ENCODE results near the gene TSPAN12. TPM values are rescaled to one million over a fixed set of nuclear protein-coding genes. Genes with fewer than 3 reads are reported as not detected.

TSPAN12 gene
- polyA plus RNA-seq, 3 donors: 5.3 to 9.2 (median 8.0) TPM

DNA sequence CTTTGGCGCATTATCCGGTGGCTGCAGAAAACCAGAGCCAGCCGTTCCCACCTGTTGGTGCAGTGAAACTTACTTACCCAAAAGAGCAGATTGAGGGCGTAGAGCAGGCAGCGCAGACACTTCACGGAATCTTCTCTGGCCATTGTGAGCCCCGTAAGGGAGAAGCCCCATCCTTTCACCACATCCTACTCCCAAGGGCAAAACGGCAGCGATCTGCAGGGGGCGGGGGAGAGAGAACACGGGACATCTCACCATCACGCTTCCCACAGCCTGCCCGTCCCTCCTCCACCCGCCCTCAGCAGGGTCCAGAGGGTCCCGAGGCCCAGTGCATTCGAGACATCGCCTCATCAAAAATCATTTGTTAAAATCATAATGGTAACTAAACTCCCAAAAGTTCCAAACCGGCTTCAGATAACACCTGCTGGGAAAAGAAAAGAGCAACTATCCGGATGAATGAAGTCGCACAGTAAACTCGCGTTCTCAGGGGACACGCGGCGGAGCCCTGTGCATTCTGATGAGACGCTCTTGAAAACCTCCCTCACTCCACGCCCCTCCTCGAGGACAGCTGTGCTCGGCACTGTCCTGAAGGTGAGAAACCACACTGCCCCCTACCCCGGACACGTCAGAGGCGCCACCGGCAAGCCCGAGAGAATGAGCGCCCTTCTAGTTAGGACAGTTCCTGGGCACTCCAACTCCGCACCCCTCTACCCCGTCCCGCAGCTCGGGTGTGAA lies 1.2 kb downstream of the TSPAN12 start:
- 3 to 4% (median 4%) methylated on average over 37 to 39 of the region's 39 CpGs for WGBS, 3 donors
- no peak overlapping the region for H3K27ac ChIP-seq (ENCODE audit: low read depth, low read length)

DNA sequence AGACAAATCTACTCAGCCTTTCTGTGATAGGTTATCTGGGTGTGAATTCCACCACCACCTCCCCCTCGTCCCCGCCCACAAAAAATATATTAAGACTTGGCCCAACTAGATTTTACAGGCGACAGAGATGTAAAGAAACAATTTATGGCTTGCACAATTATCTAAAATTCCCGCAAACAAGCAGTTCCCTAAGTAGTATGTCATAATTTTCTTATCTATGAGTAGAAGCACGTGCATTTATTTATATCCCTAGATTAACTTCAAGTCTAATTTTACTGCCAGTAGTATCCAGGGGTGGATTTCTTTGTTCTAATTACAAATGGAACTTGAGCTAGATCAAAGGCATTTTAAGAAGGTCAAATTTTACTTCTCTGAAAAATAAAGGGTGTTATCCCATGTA lies 1.7 kb downstream of the TSPAN12 start:
- WGBS, 3 donors: 71 to 76% (median 76%) methylated on average over 5 of the region's 5 CpGs
- H3K27ac ChIP-seq (ENCODE audit: low read depth, low read length): no peak overlapping the region

DNA sequence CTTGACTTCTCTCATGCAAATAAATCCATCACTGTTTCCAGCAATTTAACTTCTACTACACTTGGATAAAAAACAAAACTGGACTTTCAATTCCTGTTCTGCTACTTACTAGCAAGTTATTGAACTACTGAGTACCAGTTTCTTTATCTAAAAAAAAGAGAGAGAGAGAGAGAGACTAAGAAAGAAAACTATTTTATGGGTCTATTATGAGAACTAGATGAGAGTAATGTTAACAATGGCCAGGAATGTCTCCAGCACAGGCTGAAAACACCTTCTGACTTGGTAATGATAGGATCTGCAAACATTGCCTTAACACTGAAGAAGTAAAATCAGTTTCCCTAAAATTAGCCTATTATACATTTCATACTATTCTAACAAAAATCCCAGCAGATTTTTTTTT lies 5.2 kb downstream of the TSPAN12 start:
- H3K27ac ChIP-seq (ENCODE audit: low read depth, low read length): no peak overlapping the region

DNA sequence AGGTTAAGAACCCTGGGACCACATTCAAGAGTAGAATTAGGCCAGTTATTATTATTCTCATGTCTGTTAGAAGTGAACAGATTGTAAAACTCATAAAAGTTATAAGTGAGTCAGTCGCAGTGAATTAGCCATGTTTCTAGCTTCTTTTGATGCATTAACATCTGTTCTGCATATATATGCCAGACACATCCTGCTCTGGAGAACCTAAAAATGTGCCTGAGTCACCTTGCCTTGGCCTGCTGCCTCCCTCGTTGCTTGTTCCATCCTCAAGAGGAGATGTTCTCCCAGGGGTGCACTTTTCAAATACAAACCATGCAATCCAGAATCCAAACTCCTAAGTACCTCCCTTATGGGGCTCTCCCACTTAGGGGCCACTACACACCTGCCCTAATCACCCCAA lies 14.8 kb downstream of the TSPAN12 start:
- 70 to 89% (median 81%) methylated on average over 2 of the region's 2 CpGs for WGBS, 3 donors
- no peak overlapping the region for H3K27ac ChIP-seq (ENCODE audit: low read depth, low read length)

DNA sequence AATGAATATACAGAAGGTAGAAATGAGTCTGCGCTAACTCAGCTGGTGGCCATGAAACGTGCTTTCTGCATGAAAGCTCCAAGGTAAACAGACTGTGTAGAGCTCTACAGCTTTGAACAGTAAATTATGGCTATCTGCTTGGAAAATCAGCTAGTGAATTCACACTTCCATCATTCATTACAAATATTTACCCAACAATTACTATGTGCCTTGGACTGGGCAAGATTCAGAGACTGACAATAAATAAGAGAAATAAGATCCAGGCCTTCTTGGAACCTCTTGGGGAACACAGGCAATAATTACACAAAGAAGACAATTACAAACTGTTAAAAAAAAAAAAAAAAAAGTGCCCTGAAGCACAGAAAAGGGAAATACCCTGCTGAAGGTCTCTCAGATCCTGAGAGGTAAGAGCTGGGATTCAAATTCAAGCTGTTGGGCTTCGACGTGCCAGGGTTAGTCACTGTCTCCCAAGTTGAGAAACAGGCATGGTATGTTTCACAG lies 15.8 kb downstream of the TSPAN12 start:
- 29 to 87% (median 80%) methylated on average over 4 of the region's 4 CpGs for WGBS, 3 donors
- no peak overlapping the region for H3K27ac ChIP-seq (ENCODE audit: low read depth, low read length)

DNA sequence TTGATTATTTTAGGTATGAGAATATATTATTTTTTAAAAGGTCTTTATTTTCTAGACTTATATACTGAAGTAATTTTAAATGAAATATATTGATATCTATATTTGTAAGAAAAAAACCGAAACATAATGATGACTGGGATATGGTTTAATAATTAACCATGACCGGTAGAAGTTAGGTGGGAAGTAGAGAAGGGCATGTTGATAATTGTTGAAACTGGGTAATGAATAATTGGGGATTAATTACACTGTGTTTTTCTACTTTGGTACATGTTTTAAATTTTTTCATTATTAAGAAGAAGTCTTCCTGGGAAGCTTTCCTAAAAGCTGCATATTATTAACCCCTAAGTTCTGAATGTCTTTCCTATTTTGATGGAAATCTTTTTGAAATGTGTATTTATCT lies 16.3 kb downstream of the TSPAN12 start:
- 32 to 92% (median 87%) methylated on average over 2 of the region's 2 CpGs for WGBS, 3 donors

DNA sequence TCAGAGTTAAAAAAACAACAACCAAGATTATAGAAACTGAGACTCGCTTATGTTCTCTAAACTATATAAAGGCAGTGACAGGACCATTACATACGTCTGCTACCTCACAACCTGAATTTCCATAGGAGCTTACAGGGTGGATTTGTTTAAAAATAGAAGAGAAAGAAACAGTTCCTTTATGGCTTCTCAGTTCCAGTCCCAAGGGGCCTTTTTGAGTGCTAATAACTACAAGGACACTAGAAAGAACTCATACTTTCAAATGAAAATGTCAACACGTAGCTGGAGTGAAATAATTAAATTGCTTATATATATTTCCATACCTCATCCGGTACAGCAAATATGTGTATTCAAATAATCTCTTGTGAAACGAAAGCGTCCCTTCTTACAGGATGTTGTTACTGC lies 19.7 kb downstream of the TSPAN12 start:
- no peak overlapping the region for H3K27ac ChIP-seq (ENCODE audit: low read depth, low read length)
- WGBS, 3 donors: 70 to 75% (median 72%) methylated on average over 6 of the region's 6 CpGs

More for the DNA sequence above, 16.3 kb downstream of the TSPAN12 start:
- no peak overlapping the region for H3K27ac ChIP-seq (ENCODE audit: low read depth, low read length)

DNA sequence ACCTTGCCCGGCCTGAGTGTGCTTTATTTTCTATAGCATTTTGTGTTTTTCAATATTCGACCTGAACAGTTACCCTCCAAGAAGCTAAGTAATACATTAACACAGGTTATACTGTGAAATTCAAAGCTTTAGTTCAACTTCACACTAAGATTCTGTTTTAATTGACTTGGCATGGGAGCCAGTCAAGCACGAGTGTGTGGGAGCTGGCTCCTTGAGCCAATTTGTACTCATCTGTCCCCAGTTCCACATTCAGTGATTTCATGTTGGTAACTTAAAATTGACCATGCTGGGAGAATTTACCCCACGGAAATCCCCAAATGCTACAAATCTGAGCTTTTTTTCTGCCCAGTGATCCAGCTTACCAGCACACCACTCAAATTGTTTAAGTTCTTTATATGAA lies 20.3 kb downstream of the TSPAN12 start:
- H3K27ac ChIP-seq (ENCODE audit: low read depth, low read length): no peak overlapping the region
- 87 to 96% (median 90%) methylated on average over 4 of the region's 4 CpGs for WGBS, 3 donors

DNA sequence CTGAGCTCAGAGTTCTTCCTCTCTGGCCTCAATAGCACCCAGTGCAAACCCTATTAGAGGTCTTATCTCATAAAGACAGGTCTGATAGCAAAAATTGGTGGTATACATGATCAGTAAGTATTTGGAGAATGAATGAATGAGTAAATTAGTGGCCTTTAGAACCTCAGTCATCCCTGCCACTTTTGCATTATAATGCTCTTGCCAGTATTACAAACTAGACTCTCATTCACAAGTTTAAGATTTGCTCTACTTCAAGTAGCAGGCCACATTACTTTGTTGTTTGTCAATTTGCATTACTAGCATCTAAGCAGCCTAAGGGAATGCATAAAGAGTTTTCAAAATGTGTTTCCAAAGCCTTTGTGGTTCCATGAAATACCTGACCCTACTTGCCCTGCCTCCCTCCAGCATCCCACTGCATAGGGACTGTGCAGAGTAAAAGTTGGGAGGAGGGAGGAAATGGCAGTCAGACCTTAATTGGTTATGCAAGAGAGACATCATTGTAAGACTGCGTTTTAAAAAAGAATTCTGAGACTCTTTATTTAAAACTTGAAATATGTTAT lies 21.3 kb downstream of the TSPAN12 start:
- no peak overlapping the region for H3K27ac ChIP-seq (ENCODE audit: low read depth, low read length)
- 79 to 100% (median 88%) methylated on average over 1 of the region's 1 CpG for WGBS, 3 donors

DNA sequence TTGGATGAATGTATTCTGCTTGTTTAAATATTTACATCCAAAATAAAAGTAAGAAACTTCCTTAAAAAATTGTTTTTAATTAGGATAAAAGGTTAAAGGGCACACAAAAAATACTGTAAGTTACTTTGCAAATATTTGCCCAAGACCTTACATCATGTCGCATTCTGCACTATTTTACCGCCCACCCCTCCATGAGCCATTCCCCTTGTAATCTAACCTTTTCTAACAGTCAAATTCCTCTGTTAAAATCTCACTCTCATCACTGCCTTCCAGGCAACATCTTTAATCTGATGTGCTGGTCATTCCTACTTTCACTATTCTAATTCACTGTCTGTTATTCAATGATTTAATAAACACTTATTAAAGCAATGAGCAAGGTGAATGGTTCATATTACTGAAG lies 23.2 kb downstream of the TSPAN12 start:
- no peak overlapping the region for H3K27ac ChIP-seq (ENCODE audit: low read depth, low read length)
- 89 to 99% (median 94%) methylated on average over 2 of the region's 2 CpGs for WGBS, 3 donors

DNA sequence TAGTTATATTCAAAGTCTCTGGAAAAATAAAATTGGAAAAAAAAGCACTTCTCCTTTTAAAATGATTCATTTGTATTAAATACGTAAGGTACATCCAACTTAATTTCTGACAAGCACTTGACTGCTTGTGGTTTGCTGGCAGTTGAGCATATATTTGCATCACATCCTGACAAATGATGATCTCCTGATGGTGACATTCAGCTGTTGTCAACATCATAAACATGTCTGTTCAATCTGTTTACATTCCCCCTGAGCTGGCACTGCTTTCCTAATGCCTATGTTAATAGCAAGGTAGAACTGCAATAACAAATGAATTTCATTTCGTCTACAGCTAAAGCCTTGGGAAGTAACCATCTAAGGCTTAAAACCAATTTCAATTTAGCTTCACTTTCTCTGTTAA lies 24.4 kb downstream of the TSPAN12 start:
- no peak overlapping the region for H3K27ac ChIP-seq (ENCODE audit: low read depth, low read length)
- WGBS, 3 donors: 54 to 75% (median 56%) methylated on average over 2 of the region's 2 CpGs

DNA sequence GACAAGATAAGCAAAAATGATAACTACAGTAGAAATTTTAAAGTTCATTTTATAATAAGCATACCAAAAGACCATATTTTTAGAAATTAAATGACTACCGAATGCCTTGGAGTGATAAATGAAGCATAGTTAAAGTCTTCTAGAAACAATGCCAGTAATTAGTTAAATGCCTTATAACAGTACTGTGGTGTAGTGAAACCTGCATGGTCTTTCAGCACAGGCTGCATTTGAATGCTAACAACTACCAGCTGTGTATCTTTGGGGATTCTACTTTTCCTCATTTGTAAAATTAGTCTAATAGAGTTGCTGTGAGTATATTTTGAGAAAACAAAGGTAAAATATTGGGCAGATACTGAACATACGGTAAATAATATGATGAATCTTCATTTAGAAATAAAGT lies 25.1 kb downstream of the TSPAN12 start:
- H3K27ac ChIP-seq (ENCODE audit: low read depth, low read length): no peak overlapping the region
- 89 to 90% (median 90%) methylated on average over 2 of the region's 2 CpGs for WGBS, 3 donors

DNA sequence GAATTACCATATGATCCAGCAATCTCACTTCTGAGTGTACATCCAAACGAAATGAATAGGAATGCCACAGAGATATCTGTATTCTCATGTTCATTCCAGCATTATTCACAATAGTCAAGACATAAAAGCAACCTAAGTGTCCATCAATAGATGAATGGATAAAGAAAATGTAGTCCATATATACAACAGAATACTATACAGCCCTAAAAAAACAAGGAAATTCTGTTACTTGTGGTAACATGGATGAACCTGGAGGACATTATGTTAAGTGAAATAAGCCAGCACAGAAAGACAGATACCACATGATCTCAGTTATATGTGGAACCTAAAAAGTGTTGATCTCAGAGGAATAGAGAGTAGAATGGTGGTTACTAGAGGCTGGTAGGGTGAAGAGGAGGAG lies 26.7 kb downstream of the TSPAN12 start:
- H3K27ac ChIP-seq (ENCODE audit: low read depth, low read length): no peak overlapping the region
- 79 to 95% (median 86%) methylated on average over 1 of the region's 1 CpG for WGBS, 3 donors

DNA sequence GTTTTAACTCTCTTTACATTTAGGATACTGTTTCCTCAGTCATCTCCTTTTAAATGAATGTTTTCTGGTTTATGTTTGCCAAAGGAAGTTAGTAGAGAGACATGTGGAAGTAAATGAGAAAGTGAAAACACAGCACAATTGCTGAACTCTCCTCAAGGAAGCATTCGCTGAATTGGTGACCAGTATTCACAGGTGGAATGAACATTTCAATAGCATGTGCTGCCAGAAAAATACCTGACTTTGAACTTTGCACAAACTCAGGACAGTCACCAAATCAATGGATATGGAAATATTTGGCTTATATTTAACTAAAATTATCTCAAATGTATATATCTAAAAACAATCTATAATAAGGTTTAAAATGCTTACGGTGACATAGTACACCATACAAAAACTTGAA lies 28.5 kb downstream of the TSPAN12 start:
- WGBS, 3 donors: 35 to 87% (median 71%) methylated on average over 2 of the region's 2 CpGs
- no peak overlapping the region for H3K27ac ChIP-seq (ENCODE audit: low read depth, low read length)

DNA sequence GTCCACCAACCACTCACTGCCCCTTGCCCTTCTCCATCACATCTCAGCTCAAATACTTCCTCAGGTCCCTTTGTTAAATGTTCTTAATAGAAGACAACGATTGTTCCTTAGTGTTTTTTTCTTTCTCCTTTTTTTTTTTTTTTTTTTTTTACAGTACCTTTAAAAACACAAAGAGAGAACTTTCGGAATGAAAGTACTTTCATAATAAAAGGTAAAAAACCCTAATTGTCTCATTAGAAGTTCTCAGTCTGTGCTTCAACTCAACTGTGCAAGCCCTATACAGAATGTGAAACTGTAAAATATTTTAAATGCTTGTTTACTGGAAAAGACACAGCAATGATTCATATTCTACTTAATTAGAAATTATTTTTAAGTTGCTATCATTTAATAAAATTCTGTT lies 29.4 kb downstream of the TSPAN12 start:
- no peak overlapping the region for H3K27ac ChIP-seq (ENCODE audit: low read depth, low read length)
- 73 to 88% (median 76%) methylated on average over 2 of the region's 2 CpGs for WGBS, 3 donors

DNA sequence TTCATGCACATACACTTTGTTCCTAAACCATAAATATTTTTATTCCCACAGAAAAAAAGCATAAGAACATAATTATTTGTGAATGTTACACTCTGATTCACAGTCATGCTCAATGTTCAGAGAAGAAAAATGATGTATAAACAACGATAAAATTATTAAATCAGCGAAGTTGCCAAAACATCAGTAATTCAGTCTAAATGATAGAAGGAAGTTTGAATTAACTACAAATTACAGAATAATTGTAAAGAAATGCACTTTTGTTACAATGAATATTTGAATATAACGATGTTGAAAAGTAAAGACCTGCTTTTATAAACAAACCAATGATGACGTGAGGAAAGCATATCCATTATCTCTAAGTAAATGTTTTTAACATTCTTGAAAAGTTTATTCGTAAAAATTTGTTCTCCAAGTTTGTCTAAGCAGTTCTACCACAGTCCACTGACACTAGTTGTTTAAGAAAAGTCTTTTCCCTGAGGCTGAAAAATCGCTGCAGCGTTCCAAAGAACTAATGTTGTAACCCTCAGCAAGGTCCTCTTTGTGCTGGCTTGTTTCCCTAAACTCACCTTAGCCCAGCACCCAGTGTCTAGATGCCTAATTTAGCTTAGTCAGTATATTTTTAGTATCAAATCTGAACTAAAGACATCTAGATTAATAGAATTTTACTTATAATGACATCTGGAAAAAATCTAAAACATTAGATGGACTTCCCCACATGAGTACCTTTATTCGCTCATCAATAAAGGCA lies 30.4 kb downstream of the TSPAN12 start:
- WGBS, 3 donors: 51 to 86% (median 82%) methylated on average over 8 of the region's 8 CpGs
- no peak overlapping the region for H3K27ac ChIP-seq (ENCODE audit: low read depth, low read length)

DNA sequence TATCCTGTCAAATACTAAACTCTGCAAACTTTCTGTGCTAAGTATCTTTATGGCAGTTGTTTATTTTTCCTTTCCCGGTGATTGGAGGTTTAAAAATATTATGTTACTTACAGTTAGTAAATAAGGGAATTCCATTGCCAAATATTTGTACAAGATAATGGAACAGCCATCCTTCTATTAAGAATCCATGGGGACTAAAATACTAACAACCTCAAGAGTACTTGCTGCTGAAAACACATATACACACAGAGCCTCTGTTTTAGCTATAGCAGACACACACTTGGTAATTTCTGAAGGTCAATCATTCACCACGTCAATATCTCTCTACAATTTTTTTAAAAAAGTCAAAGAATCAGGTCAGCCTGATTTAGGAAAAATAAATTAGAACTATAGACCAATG lies 32.4 kb downstream of the TSPAN12 start:
- WGBS, 3 donors: 23 to 58% (median 56%) methylated on average over 2 of the region's 2 CpGs
- H3K27ac ChIP-seq (ENCODE audit: low read depth, low read length): no peak overlapping the region

DNA sequence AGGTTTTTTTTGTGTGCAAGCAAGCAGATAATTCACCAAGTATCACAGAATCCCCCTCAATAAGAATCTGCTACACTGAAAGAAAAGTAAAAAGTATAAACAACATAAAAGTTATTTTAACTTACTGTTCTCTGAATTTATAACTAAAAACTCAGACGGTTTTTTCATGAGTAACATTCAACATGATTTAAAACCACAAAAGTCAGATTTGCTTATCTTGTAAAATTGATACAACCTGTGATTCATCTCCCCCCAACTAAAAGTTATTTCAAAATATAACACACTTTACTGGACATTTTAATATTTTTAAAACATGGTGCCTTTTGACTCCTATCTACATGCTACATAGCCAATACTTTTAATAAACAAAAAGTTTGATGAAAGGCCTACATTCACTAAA lies 32.8 kb downstream of the TSPAN12 start:
- WGBS, 3 donors: 23 to 43% (median 29%) methylated on average over 1 of the region's 1 CpG
- no peak overlapping the region for H3K27ac ChIP-seq (ENCODE audit: low read depth, low read length)

DNA sequence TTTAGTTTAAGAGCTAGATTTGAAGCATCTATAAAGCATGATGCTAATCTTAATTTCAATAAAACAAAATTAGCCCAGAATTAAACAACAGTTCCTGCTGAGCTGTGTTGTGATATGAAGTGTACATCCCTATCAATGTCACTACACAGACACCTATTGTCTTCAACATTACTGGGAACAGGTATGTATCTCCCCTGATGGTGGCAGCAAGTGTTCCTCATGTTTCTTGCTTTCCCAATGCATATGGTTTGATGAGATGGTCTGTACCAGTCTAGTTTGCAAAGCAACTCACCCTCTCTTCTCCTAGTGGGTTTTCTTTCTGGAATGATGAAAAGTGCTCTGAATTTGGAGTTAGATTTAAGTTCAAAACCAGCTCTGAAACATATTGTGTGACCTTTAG lies 38.1 kb downstream of the TSPAN12 start:
- H3K27ac ChIP-seq (ENCODE audit: low read depth, low read length): no peak overlapping the region

DNA sequence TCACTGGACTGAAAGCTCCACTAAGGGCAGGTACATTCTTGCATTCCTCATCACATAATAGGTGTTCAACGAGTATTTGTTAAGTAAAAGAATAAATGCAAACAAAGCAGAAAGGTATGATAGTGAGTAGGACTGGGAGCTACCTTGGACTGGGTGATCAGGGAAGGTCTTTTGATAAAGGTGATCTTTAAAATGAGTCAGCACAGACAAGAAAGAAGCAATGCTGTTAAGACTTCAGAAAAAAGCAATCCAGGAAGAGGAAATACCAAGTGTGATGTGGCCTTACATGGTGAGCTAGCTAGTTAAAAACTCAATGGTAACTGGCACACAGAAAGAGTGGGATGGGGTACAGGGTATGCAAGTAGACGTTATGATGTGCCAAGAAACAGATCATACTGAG lies 40.1 kb downstream of the TSPAN12 start:
- H3K27ac ChIP-seq (ENCODE audit: low read depth, low read length): no peak overlapping the region
- WGBS, 3 donors: 76 to 86% (median 86%) methylated on average over 2 of the region's 2 CpGs

Measured in adipose tissue (tissue), 3 donors.